HEK293 (cell line): ENCODE results near the gene APRT.

Source experiments
- CTCF ChIA-PET: fragments of 350-600 bp; formaldehyde crosslinking; extraction: SDS; loops from one replicate; lab custom pipeline; 2021; ENCODE audit warnings: antibody characterized with exemption; lab: Yijun Ruan, JAX
- POLR2A ChIA-PET: fragments of 300-600 bp; formaldehyde crosslinking; extraction: SDS; loops from one replicate; lab custom pipeline; 2020; ENCODE audit warnings: antibody characterized with exemption, inconsistent platforms; lab: Yijun Ruan, JAX
- H3K27ac ChIP-seq: fragments of 200-500 bp; sonication (Bioruptor generic); 2 replicates; pipeline ENCODE4 v1.5.1; 2014; ENCODE audit warnings: low read depth, low read length, control low read depth, inconsistent platforms; ENCODE audit errors: extremely low read depth
- H3K36me3 ChIP-seq, 2 experiments: fragments of 200-500 bp in 1 of 2; sonication (Bioruptor generic) in 1 of 2; 1 replicate in 1 of 2; 2 replicates in 1 of 2; pipeline ENCODE4 v1.5.1; 2014 to 2017; ENCODE audit warnings: inconsistent platforms in 2 of 2, low read length in 2 of 2; ENCODE audit not compliant: control insufficient read depth in 2 of 2, insufficient read depth in 1 of 2
- H3K4me1 ChIP-seq: fragments of 200-500 bp; sonication (Bioruptor generic); 2 replicates; pipeline ENCODE4 v1.5.1; 2014; ENCODE audit warnings: mild to moderate bottlenecking, low read length, inconsistent platforms; ENCODE audit not compliant: control insufficient read depth, insufficient read depth
- H3K4me3 ChIP-seq: 2 replicates; pipeline ENCODE4 v1.5.1; 2011; ENCODE audit warnings: low read depth, mild to moderate bottlenecking, control low read depth, low read length, moderate library complexity
- H3K9me3 ChIP-seq: fragments of 200-500 bp; sonication (Bioruptor generic); 2 replicates; pipeline ENCODE4 v1.5.1; 2014; ENCODE audit warnings: low read depth, low read length, inconsistent platforms; ENCODE audit not compliant: control insufficient read depth, insufficient read depth
- EGR2 ChIP-seq: fragments of 450-650 bp; formaldehyde crosslinking; IDR thresholded peaks from 2 replicates; pipeline ENCODE4 v1.5.1; 2016; ENCODE audit warnings: low read depth, missing biosample characterization, missing genetic modification characterization
- HOXA7 ChIP-seq: sonication (generic); formaldehyde crosslinking; IDR thresholded peaks from 2 replicates; pipeline ENCODE4 v1.8.1; 2022; ENCODE audit warnings: missing genetic modification reagents, borderline replicate concordance
- IKZF3 ChIP-seq: fragments of 450-650 bp; IDR thresholded peaks from 2 replicates; pipeline ENCODE4 v1.5.0; 2018; ENCODE audit warnings: missing biosample characterization, mild to moderate bottlenecking, missing genetic modification characterization, moderate library complexity
- PRDM1 ChIP-seq: fragments of 450-650 bp; formaldehyde crosslinking; IDR thresholded peaks from 2 replicates; pipeline ENCODE4; 2016; ENCODE audit warnings: missing biosample characterization, missing genetic modification characterization
- SALL2 ChIP-seq: fragments of 450-650 bp; formaldehyde crosslinking; IDR thresholded peaks from 2 replicates; pipeline ENCODE4 v1.5.0; 2017; ENCODE audit warnings: missing biosample characterization, mild to moderate bottlenecking, missing genetic modification characterization, borderline replicate concordance
- SCRT1 ChIP-seq: fragments of 450-650 bp; formaldehyde crosslinking; IDR thresholded peaks from 2 replicates; pipeline ENCODE4 v1.5.1; 2016; ENCODE audit warnings: missing biosample characterization, missing genetic modification characterization, borderline replicate concordance
- SETDB1 ChIP-seq: IDR thresholded peaks from one replicate; pipeline ENCODE4 v1.6.1; 2017; ENCODE audit warnings: mild to moderate bottlenecking, low read length, moderate library complexity, mixed read lengths; ENCODE audit not compliant: insufficient read length
- YY1 ChIP-seq: fragments of 450-650 bp; formaldehyde crosslinking; IDR thresholded peaks from 2 replicates; pipeline ENCODE4 v1.5.1; 2018; ENCODE audit warnings: missing biosample characterization, missing genetic modification characterization
- ZBTB48 ChIP-seq: fragments of 450-650 bp; formaldehyde crosslinking; IDR thresholded peaks from 2 replicates; pipeline ENCODE4 v1.5.1; 2016; ENCODE audit warnings: missing biosample characterization, missing genetic modification characterization
- ZBTB8A ChIP-seq: fragments of 450-650 bp; formaldehyde crosslinking; IDR thresholded peaks from 2 replicates; pipeline ENCODE4 v1.5.1; 2016; ENCODE audit warnings: missing biosample characterization, missing genetic modification characterization
- ZFHX2 ChIP-seq: fragments of 450-650 bp; formaldehyde crosslinking; conservative IDR thresholded peaks from 2 replicates; pipeline ENCODE4 v1.5.1; 2016; ENCODE audit warnings: missing biosample characterization, missing genetic modification characterization
- ZIC2 ChIP-seq: fragments of 450-650 bp; formaldehyde crosslinking; IDR thresholded peaks from 2 replicates; pipeline ENCODE4 v1.5.1; 2016; ENCODE audit warnings: missing biosample characterization, missing genetic modification characterization
- ZNF133 ChIP-seq: fragments of 450-650 bp; formaldehyde crosslinking; IDR thresholded peaks from 2 replicates; pipeline ENCODE4 v1.5.1; 2016; ENCODE audit warnings: missing biosample characterization, missing genetic modification characterization
- ZNF140 ChIP-seq: fragments of 450-650 bp; formaldehyde crosslinking; IDR thresholded peaks from 2 replicates; pipeline ENCODE4 v1.5.1; 2016; ENCODE audit warnings: missing biosample characterization, missing genetic modification characterization
- ZNF292 ChIP-seq: fragments of 450-650 bp; formaldehyde crosslinking; IDR thresholded peaks from 2 replicates; pipeline ENCODE4 v1.5.1; 2016; ENCODE audit warnings: low read depth, missing biosample characterization, missing genetic modification characterization, borderline replicate concordance
- ZNF341 ChIP-seq: fragments of 450-650 bp; formaldehyde crosslinking; IDR thresholded peaks from 2 replicates; pipeline ENCODE4; 2016; ENCODE audit warnings: low read depth, missing biosample characterization, missing genetic modification characterization
- ZNF510 ChIP-seq: fragments of 450-650 bp; formaldehyde crosslinking; IDR thresholded peaks from 2 replicates; pipeline ENCODE4 v1.5.1; 2018; ENCODE audit warnings: mild to moderate bottlenecking, missing genetic modification characterization, missing biosample characterization; ENCODE audit not compliant: insufficient replicate concordance
- ZNF596 ChIP-seq: fragments of 450-650 bp; IDR thresholded peaks from 2 replicates; pipeline ENCODE4 v1.5.0; 2018; ENCODE audit warnings: missing biosample characterization, mild to moderate bottlenecking, missing genetic modification characterization, moderate library complexity
- ZNF621 ChIP-seq: fragments of 450-650 bp; formaldehyde crosslinking; IDR thresholded peaks from 2 replicates; pipeline ENCODE4 v1.5.1; 2017; ENCODE audit warnings: missing biosample characterization, missing genetic modification characterization
- ZNF658 ChIP-seq: fragments of 450-650 bp; formaldehyde crosslinking; IDR thresholded peaks from 2 replicates; pipeline ENCODE4; 2016; ENCODE audit warnings: missing biosample characterization, missing genetic modification characterization
- ZNF677 ChIP-seq: fragments of 450-650 bp; IDR thresholded peaks from 2 replicates; pipeline ENCODE4 v1.5.0; 2018; ENCODE audit warnings: missing biosample characterization, mild to moderate bottlenecking, missing genetic modification characterization, moderate library complexity
- ZNF830 ChIP-seq: fragments of 450-650 bp; IDR thresholded peaks from 2 replicates; pipeline ENCODE4 v1.5.0; 2018; ENCODE audit warnings: missing biosample characterization, missing genetic modification characterization, low read depth, mild to moderate bottlenecking, moderate library complexity
- ZSCAN4 ChIP-seq: fragments of 450-650 bp; formaldehyde crosslinking; IDR thresholded peaks from 2 replicates; pipeline ENCODE4 v1.5.1; 2017; ENCODE audit warnings: missing biosample characterization, missing genetic modification characterization
- TF ChIP-seq, protein P1 (sequence below): fragments of 450-650 bp; formaldehyde crosslinking; IDR thresholded peaks from 2 replicates; pipeline ENCODE4 v1.5.1; 2016; ENCODE audit warnings: missing biosample characterization, missing genetic modification characterization
- TF ChIP-seq, protein P2 (sequence below): fragments of 450-650 bp; formaldehyde crosslinking; optimal IDR thresholded peaks from 2 replicates; pipeline ENCODE3; 2016; ENCODE audit warnings: missing biosample characterization, mild to moderate bottlenecking, missing genetic modification characterization
- TF ChIP-seq, protein P3 (sequence below): fragments of 450-650 bp; formaldehyde crosslinking; IDR thresholded peaks from 2 replicates; pipeline ENCODE4 v1.5.1; 2016; ENCODE audit warnings: missing biosample characterization, missing genetic modification characterization

Gene APRT

DNA sequence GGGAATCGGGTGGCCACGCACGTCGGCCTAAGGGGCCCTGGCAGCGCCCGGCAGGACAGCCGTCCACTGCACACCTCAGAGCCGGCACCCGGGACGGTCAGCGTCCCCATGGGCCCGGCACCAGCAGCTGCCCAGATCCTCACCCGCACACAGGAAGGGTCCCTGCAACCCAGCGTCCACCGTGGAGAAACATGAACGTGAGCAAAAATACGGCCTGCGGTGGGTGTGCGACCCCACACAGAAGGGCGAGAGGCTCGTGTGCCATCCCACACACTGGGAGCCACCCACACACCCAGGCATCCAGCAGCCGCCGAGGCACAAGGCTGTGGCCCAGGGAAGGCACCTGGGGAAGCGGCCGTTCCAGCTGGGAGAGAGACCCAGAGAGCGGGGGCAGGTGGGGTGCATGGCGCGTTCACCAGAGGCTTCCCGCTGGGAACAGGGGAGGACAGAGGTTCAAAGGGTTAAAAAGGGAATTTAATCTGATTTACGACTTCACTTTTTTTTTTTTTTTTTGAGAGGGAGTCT is 33.1 kb downstream of the APRT start:
- CTCF ChIA-PET, result interaction anchor here (0.7 to 1.0 kb wide), 2 partner anchors 25 to 35 kb away, joined by 4 read pairs; no protein-coding TSS in a partner anchor
- no peak overlapping the region for H3K4me3 ChIP-seq
- TF ChIP-seq, protein P1, sequence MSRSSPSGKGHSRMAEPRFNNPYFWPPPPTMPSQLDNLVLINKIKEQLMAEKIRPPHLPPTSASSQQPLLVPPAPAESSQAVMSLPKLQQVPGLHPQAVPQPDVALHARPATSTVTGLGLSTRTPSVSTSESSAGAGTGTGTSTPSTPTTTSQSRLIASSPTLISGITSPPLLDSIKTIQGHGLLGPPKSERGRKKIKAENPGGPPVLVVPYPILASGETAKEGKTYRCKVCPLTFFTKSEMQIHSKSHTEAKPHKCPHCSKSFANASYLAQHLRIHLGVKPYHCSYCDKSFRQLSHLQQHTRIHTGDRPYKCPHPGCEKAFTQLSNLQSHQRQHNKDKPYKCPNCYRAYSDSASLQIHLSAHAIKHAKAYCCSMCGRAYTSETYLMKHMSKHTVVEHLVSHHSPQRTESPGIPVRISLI (tag by site-specific recombination), result no peak
- no peak for TF ChIP-seq HOXA7 (CRISPR knock-in tag)
- TF ChIP-seq SETDB1, result no peak
- TF ChIP-seq ZBTB8A, result 0 out of 2 replicates have a peak, but pooled peaks have one; percentile 2
- no peak for TF ChIP-seq ZNF133 (tag by site-specific recombination)
- no peak for TF ChIP-seq SCRT1 (tag by site-specific recombination)
- no peak for TF ChIP-seq ZNF510 (tag by site-specific recombination)
- no peak for TF ChIP-seq ZNF621 (tag by site-specific recombination)
- TF ChIP-seq EGR2 (tag by site-specific recombination), result peak; percentile 95
- peak; percentile 96 for TF ChIP-seq ZFHX2 (tag by site-specific recombination)
- TF ChIP-seq ZNF677, result no peak
- TF ChIP-seq ZBTB48, result no peak
- TF ChIP-seq IKZF3 (tag by site-specific recombination), result peak; percentile 51; the same call in 1 of the 2 replicates
- no peak for TF ChIP-seq ZNF658
- peak; percentile 35; the same call in 1 of the 2 replicates for TF ChIP-seq ZNF341 (tag by site-specific recombination)
- TF ChIP-seq SALL2, result no peak
- TF ChIP-seq ZNF292 (tag by site-specific recombination), result no peak
- peak; percentile 75 for TF ChIP-seq ZIC2 (tag by site-specific recombination)
- TF ChIP-seq, protein P2, sequence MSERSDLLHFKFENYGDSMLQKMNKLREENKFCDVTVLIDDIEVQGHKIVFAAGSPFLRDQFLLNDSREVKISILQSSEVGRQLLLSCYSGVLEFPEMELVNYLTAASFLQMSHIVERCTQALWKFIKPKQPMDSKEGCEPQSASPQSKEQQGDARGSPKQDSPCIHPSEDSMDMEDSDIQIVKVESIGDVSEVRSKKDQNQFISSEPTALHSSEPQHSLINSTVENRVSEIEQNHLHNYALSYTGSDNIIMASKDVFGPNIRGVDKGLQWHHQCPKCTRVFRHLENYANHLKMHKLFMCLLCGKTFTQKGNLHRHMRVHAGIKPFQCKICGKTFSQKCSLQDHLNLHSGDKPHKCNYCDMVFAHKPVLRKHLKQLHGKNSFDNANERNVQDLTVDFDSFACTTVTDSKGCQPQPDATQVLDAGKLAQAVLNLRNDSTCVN, result peak; percentile 12
- TF ChIP-seq ZNF596 (tag by site-specific recombination), result peak; percentile 55; the same call in 1 of the 2 replicates
- TF ChIP-seq, protein P3, sequence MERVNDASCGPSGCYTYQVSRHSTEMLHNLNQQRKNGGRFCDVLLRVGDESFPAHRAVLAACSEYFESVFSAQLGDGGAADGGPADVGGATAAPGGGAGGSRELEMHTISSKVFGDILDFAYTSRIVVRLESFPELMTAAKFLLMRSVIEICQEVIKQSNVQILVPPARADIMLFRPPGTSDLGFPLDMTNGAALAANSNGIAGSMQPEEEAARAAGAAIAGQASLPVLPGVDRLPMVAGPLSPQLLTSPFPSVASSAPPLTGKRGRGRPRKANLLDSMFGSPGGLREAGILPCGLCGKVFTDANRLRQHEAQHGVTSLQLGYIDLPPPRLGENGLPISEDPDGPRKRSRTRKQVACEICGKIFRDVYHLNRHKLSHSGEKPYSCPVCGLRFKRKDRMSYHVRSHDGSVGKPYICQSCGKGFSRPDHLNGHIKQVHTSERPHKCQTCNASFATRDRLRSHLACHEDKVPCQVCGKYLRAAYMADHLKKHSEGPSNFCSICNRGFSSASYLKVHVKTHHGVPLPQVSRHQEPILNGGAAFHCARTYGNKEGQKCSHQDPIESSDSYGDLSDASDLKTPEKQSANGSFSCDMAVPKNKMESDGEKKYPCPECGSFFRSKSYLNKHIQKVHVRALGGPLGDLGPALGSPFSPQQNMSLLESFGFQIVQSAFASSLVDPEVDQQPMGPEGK (tag by site-specific recombination), result peak; percentile 62
- TF ChIP-seq PRDM1 (tag by site-specific recombination), result peak; percentile 59; the same call in 1 of the 2 replicates
- no peak for TF ChIP-seq ZSCAN4 (tag by site-specific recombination)
- no peak for TF ChIP-seq YY1
- TF ChIP-seq ZNF830 (tag by site-specific recombination), result no peak
- no peak for TF ChIP-seq ZNF140 (tag by site-specific recombination)
- TF ChIP-seq, all 188 proteins: peak for 10
- H3K27ac ChIP-seq, result no peak overlapping the region
- no peaks in the 10 kb centered on the region for H3K36me3 ChIP-seq
- H3K4me1 ChIP-seq, result peaks cover 33% of the 10 kb centered on the region
- POLR2A ChIA-PET, result interaction anchor here (6.7 kb wide), 1 partner anchor 9 kb away, joined by 97 read pairs; no protein-coding TSS in a partner anchor
- no peaks in the 10 kb centered on the region for H3K9me3 ChIP-seq
